Fibroblast of lung (primary cell): ENCODE measurements around the gene MYPOP. TPM values are rescaled to one million over a fixed set of nuclear protein-coding genes. Genes with fewer than 3 reads are reported as not detected.

Experiments
- DNase-seq, 2 donors: peaks; one replicate each; pipeline versions ENCODE4 v3.0.0 to v3.0.0-alpha.2; 2010; ENCODE audit warnings: low read depth in 2 of 2
- H2AFZ ChIP-seq: 2 replicates; pipeline ENCODE4 v1.5.1; 2012; ENCODE audit warnings: low read length, control low read depth, inconsistent platforms
- H3K27ac ChIP-seq: 2 replicates; pipeline ENCODE4 v1.5.1; 2011; ENCODE audit warnings: low read length, control low read depth; ENCODE audit not compliant: insufficient read depth
- H3K27me3 ChIP-seq: 2 replicates; pipeline ENCODE4 v1.5.1; 2011; ENCODE audit warnings: mild to moderate bottlenecking, low read length; ENCODE audit not compliant: control insufficient read depth, insufficient read depth
- H3K36me3 ChIP-seq: 2 replicates; pipeline ENCODE4 v1.5.1; 2011; ENCODE audit warnings: low read length; ENCODE audit not compliant: control insufficient read depth, insufficient read depth
- H3K4me1 ChIP-seq: 2 replicates; pipeline ENCODE4 v1.5.1; 2011; ENCODE audit warnings: low read length; ENCODE audit not compliant: control insufficient read depth, insufficient read depth; ENCODE audit errors: extremely low read depth
- H3K4me2 ChIP-seq: 2 replicates; pipeline ENCODE4 v1.5.1; 2011; ENCODE audit warnings: low read length, control low read depth; ENCODE audit not compliant: insufficient read depth; ENCODE audit errors: extremely low read depth
- H3K4me3 ChIP-seq, 4 experiments: fragments of 200-600 bp in 1 of 4; sonication (generic) in 1 of 4; replicated peaks in 1 of 4; 2 replicates each; pipeline ENCODE4 v1.5.1; 2011 to 2016; ENCODE audit warnings: low read length in 4 of 4, low read depth in 3 of 4, mild to moderate bottlenecking in 3 of 4, control low read depth in 2 of 4, inconsistent platforms in 1 of 4, mixed read lengths in 1 of 4; ENCODE audit not compliant: insufficient read depth in 1 of 4; ENCODE audit errors: control extremely low read depth in 1 of 4
- H3K79me2 ChIP-seq: 2 replicates; pipeline ENCODE4 v1.5.1; 2012; ENCODE audit warnings: mild to moderate bottlenecking, low read length, inconsistent platforms; ENCODE audit not compliant: control insufficient read depth, insufficient read depth
- H3K9ac ChIP-seq: 2 replicates; pipeline ENCODE4 v1.5.1; 2011; ENCODE audit warnings: mild to moderate bottlenecking, low read length, control low read depth; ENCODE audit not compliant: insufficient read depth
- H3K9me3 ChIP-seq: 2 replicates; pipeline ENCODE4 v1.5.1; 2012; ENCODE audit warnings: low read depth, low read length; ENCODE audit not compliant: control insufficient read depth, insufficient read depth
- H4K20me1 ChIP-seq: 2 replicates; pipeline ENCODE4 v1.5.1; 2011; ENCODE audit warnings: low read length; ENCODE audit not compliant: control insufficient read depth, insufficient read depth; ENCODE audit errors: extremely low read depth
- CTCF ChIP-seq, 2 donors: IDR thresholded peaks in 1 of 2; conservative IDR thresholded peaks in 1 of 2; 1 replicate in 1 of 2; 2 replicates in 1 of 2; pipeline ENCODE4 v1.5.1; 2011 to 2012; ENCODE audit warnings: low read length in 2 of 2, control low read depth in 1 of 2, inconsistent platforms in 1 of 2, low read depth in 1 of 2, mild to moderate bottlenecking in 1 of 2
- EZH2 ChIP-seq: IDR thresholded peaks from 2 replicates; pipeline ENCODE4 v1.5.1; 2012; ENCODE audit warnings: low read length, control low read depth, mild to moderate bottlenecking; ENCODE audit errors: missing control alignments
- polyA plus RNA-seq, 2 donors: library from polyadenylated mRNA; depleted of rRNA in 1 of 2; stranded (reverse) in 1 of 2; unstranded in 1 of 2; fragments of >200 nt; gene quantifications; 2 replicates each; pipeline ENCODE4 v1.2.1, GENCODE V29; 2011 to 2012; ENCODE audit warnings: missing spikeins in 1 of 2
- total RNA-seq: library from RNA; depleted of rRNA; stranded (reverse); fragments of >200 nt; gene quantifications from 2 replicates; pipeline ENCODE4 v1.2.1, GENCODE V29; 2014

MYPOP gene
- total and polyA plus RNA-seq, 2 donors (not counting 1 experiment from before 2014, with no cell fraction given) = 0.81 to 1.3 TPM

- Histone ChIP-seq H2AFZ (no peak overlapping the region), H3K27me3 (peaks cover 14% of the 10 kb centered on the region), H4K20me1 (no peaks in the 10 kb centered on the region), H3K27ac (no peak overlapping the region), H3K4me2 (no peak overlapping the region), H3K36me3 (no peaks in the 10 kb centered on the region), H3K9me3 (no peaks in the 10 kb centered on the region), H3K4me3 (no peak overlapping the region), H3K4me1 (no peaks in the 10 kb centered on the region), H3K79me2 (no peaks in the 10 kb centered on the region), H3K9ac (no peak overlapping the region)
- no peak for DNase-seq
- TF ChIP-seq CTCF (conservative IDR thresholded peaks at IDR 0.05 in 1 of 2, IDR thresholded peaks at IDR 0.05 in 1 of 2; ENCODE audit: low read depth in 1 of 2, low read length in 2 of 2) (no peak), EZH2 (no peak)
These were observed 24.2 kb downstream of the MYPOP start for GRCh38 chr19:45878043-45878794.

GRCh38 chr19:45876411-45877197 lies 25.8 kb downstream of the MYPOP start:
- Histone ChIP-seq H3K27ac (no peak overlapping the region), H2AFZ (peak overlapping the region; percentile 67), H3K36me3 (no peaks in the 10 kb centered on the region), H3K4me1 (no peaks in the 10 kb centered on the region), H3K9me3 (no peaks in the 10 kb centered on the region), H3K4me3 (no peak overlapping the region), H4K20me1 (no peaks in the 10 kb centered on the region), H3K9ac (peak overlapping the region; percentile 50), H3K79me2 (no peaks in the 10 kb centered on the region), H3K27me3 (peaks cover 14% of the 10 kb centered on the region), H3K4me2 (peak overlapping the region; percentile 44)
- TF ChIP-seq CTCF (conservative IDR thresholded peaks at IDR 0.05 in 1 of 2, IDR thresholded peaks at IDR 0.05 in 1 of 2; ENCODE audit: low read depth in 1 of 2, low read length in 2 of 2) (no peak), EZH2 (no peak)
- peak; percentile 22 to 47 for DNase-seq

- no peak overlapping the region for H3K27ac ChIP-seq
These were observed 26.3 kb downstream of the MYPOP start for GRCh38 chr19:45876161-45876410.

More at GRCh38 chr19:45876161-45876410, 26.3 kb downstream of the MYPOP start:
- Histone ChIP-seq H3K4me3 (no peak overlapping the region), H3K9me3 (no peaks in the 10 kb centered on the region), H3K27me3 (peaks cover 14% of the 10 kb centered on the region), H3K4me2 (no peak overlapping the region), H4K20me1 (no peaks in the 10 kb centered on the region), H3K79me2 (no peaks in the 10 kb centered on the region), H3K9ac (no peak overlapping the region), H2AFZ (no peak overlapping the region), H3K36me3 (no peaks in the 10 kb centered on the region), H3K4me1 (no peaks in the 10 kb centered on the region)
- no peak for DNase-seq
- TF ChIP-seq CTCF (conservative IDR thresholded peaks at IDR 0.05 in 1 of 2, IDR thresholded peaks at IDR 0.05 in 1 of 2; ENCODE audit: low read depth in 1 of 2, low read length in 2 of 2) = no peak
- TF ChIP-seq EZH2 = no peak
